ENCODE data around the gene PA2G4.

The PA2G4 gene

GRCh38 chr12:56161690-56162351 lies 57.5 kb downstream of the PA2G4 start:
- Histone ChIP-seq H3K9me3 (ENCODE audit: insufficient read depth, low read length, severe bottlenecking) (no peaks in the 10 kb centered on the region), H3K4me2 (ENCODE audit: insufficient read depth, low read length) (peak overlapping the region; percentile 78; the same call in 1 of the 2 replicates), H3K36me3 (ENCODE audit: insufficient read depth, low read length) (peaks cover 72% of the 10 kb centered on the region), H3K9ac (ENCODE audit: low read depth, low read length) (peak overlapping the region; percentile 89; the same call in 1 of the 2 replicates), H3K4me1 (ENCODE audit: insufficient read depth, low read length) (peaks cover 46% of the 10 kb centered on the region), H3K4me3 (ENCODE audit: low read depth in 1 of 2, low read length in 2 of 2) (0 out of 4 replicates have a peak overlapping the region, but pooled peaks of 1 of the 2 experiments have one; percentile 69), H2AFZ (ENCODE audit: low read depth, low read length) (no peak overlapping the region), H3K27ac (ENCODE audit: low read length) (no peak overlapping the region; the same call in 1 of the 2 replicates), H3K27me3 (ENCODE audit: insufficient read depth, low read length, poor library complexity) (no peaks in the 10 kb centered on the region), H3K79me2 (ENCODE audit: insufficient read depth, low read length) (peaks cover 54% of the 10 kb centered on the region), H4K20me1 (ENCODE audit: insufficient read depth, low read length) (peaks cover 13% of the 10 kb centered on the region)
- ATAC-seq (ENCODE audit: insufficient read depth, low read depth) (no peak), DNase-seq (no peak)
- no peak for TF ChIP-seq EZH2 (IDR thresholded peaks at IDR 0.05; ENCODE audit: borderline replicate concordance, low read depth, low read length, severe bottlenecking)
- TF ChIP-seq CTCF (IDR thresholded peaks at IDR 0.05; ENCODE audit: borderline replicate concordance, extremely low read depth, low read length, poor library complexity, severe bottlenecking) = no peak

- Histone ChIP-seq H3K27me3 (ENCODE audit: insufficient read depth, low read length, poor library complexity) (no peaks in the 10 kb centered on the region), H3K4me2 (ENCODE audit: insufficient read depth, low read length) (no peak overlapping the region), H2AFZ (ENCODE audit: low read depth, low read length) (no peak overlapping the region), H3K9ac (ENCODE audit: low read depth, low read length) (no peak overlapping the region), H3K27ac (ENCODE audit: low read length) (no peak overlapping the region), H3K36me3 (ENCODE audit: insufficient read depth, low read length) (peaks cover 80% of the 10 kb centered on the region), H3K4me1 (ENCODE audit: insufficient read depth, low read length) (peaks cover 37% of the 10 kb centered on the region), H3K79me2 (ENCODE audit: insufficient read depth, low read length) (peaks cover 45% of the 10 kb centered on the region), H3K9me3 (ENCODE audit: insufficient read depth, low read length, severe bottlenecking) (no peaks in the 10 kb centered on the region), H3K4me3 (ENCODE audit: low read depth in 1 of 2, low read length in 2 of 2) (no peak overlapping the region), H4K20me1 (ENCODE audit: insufficient read depth, low read length) (peaks cover 13% of the 10 kb centered on the region)
- ATAC-seq (ENCODE audit: insufficient read depth, low read depth) (no peak), DNase-seq (no peak)
- no peak for TF ChIP-seq CTCF (IDR thresholded peaks at IDR 0.05; ENCODE audit: borderline replicate concordance, extremely low read depth, low read length, poor library complexity, severe bottlenecking)
- TF ChIP-seq EZH2 (IDR thresholded peaks at IDR 0.05; ENCODE audit: borderline replicate concordance, low read depth, low read length, severe bottlenecking) = no peak
Observed at GRCh38 chr12:56162468-56163290, 58.3 kb downstream of the PA2G4 start.
